GM12878 (cell line): Measurements from ENCODE around the gene ERN1. TPM values are rescaled to one million over a fixed set of nuclear protein-coding genes. Genes with fewer than 3 reads are reported as not detected.

ENCODE experiments used
- BHLHE40 ChIP-seq, 2 experiments: fragments of 450-650 bp in 1 of 2; IDR thresholded peaks; 2 replicates each; pipeline ENCODE4 v1.6.1; 2011 to 2017; ENCODE audit warnings: low read depth in 2 of 2, borderline replicate concordance in 1 of 2, improper control_type of control experiment in 1 of 2, low read length in 1 of 2, mild to moderate bottlenecking in 1 of 2
- CBX5 ChIP-seq: sonication (generic); IDR thresholded peaks from 2 replicates; pipeline ENCODE4 v1.6.1; 2016; ENCODE audit warnings: low read depth, moderate library complexity, mild to moderate bottlenecking, inconsistent platforms
- CEBPB ChIP-seq, 2 experiments: fragments of 150-350 bp in 1 of 2; IDR thresholded peaks; 2 replicates each; pipeline ENCODE4 v1.6.1; 2012 to 2014; ENCODE audit warnings: low read depth in 2 of 2, low read length in 2 of 2, borderline replicate concordance in 1 of 2, inconsistent platforms in 1 of 2
- EED ChIP-seq: sonication (generic); IDR thresholded peaks from 2 replicates; pipeline ENCODE4 v1.6.1; 2016; ENCODE audit warnings: antibody characterized with exemption, low read depth
- HDAC2 ChIP-seq: fragments of 200-600 bp; sonication (generic); IDR thresholded peaks from 2 replicates; pipeline ENCODE4 v1.6.1; 2017
- RCOR1 ChIP-seq: conservative IDR thresholded peaks from 2 replicates; pipeline ENCODE4 v1.6.1; 2012; ENCODE audit warnings: low read depth, low read length, improper control_type of control experiment
- RFX5 ChIP-seq: IDR thresholded peaks from 2 replicates; pipeline ENCODE4 v1.6.1; 2011; ENCODE audit warnings: low read depth, low read length, improper control_type of control experiment
- RUNX3 ChIP-seq: IDR thresholded peaks from 2 replicates; pipeline ENCODE4 v1.6.1; 2012; ENCODE audit warnings: low read length, inconsistent platforms
- SRF ChIP-seq, 2 experiments: IDR thresholded peaks; 2 replicates each; pipeline ENCODE4 v1.6.1; 2011; ENCODE audit warnings: low read depth in 2 of 2, low read length in 2 of 2, mild to moderate bottlenecking in 1 of 2, moderate library complexity in 1 of 2
- TARDBP ChIP-seq: IDR thresholded peaks from 2 replicates; pipeline ENCODE4 v1.6.1; 2016; ENCODE audit warnings: borderline replicate concordance
- TBL1XR1 ChIP-seq: IDR thresholded peaks from 2 replicates; pipeline ENCODE4 v1.6.1; 2012; ENCODE audit warnings: low read depth, low read length, improper control_type of control experiment
- YY1 ChIP-seq: IDR thresholded peaks from 2 replicates; pipeline ENCODE4 v1.6.1; 2011; ENCODE audit warnings: low read depth, mild to moderate bottlenecking, low read length
- ZSCAN29 ChIP-seq: fragments of 450-650 bp; IDR thresholded peaks from 2 replicates; pipeline ENCODE4 v1.6.1; 2017; ENCODE audit warnings: mild to moderate bottlenecking, moderate library complexity
- polyA plus RNA-seq, 11 experiments: library from polyadenylated mRNA; depleted of rRNA in 4 of 11; unstranded in 6 of 11; stranded (reverse) in 5 of 11; fragments of >200 nt; fragmentation: Nextera tagmentation in 4 of 11; fragmentation: Illumina TruSeq in 1 of 11; extraction: Ambion mirVana in 4 of 11; extraction: Trizol in 1 of 11; gene quantifications; 1 replicate in 1 of 11; 2 replicates in 10 of 11; pipeline versions ENCODE4 v1.2.1 to v1.2.3, GENCODE V29; 2011 to 2016; ENCODE audit warnings: inconsistent platforms in 2 of 11, missing spikeins in 2 of 11, low read depth in 1 of 11
- total RNA-seq, 4 experiments: library from RNA; depleted of rRNA in 3 of 4; stranded (reverse); fragments of >200 nt in 3 of 4; fragmentation: Illumina TruSeq in 1 of 4; extraction: Trizol in 1 of 4; gene quantifications; 2 replicates each; pipeline versions ENCODE4 v1.2.1 to v1.2.3, GENCODE V29; 2013 to 2021
- TF ChIP-seq, protein P1 (sequence below): fragments of 450-650 bp; conservative IDR thresholded peaks from 2 replicates; pipeline ENCODE4 v1.6.1; 2017; ENCODE audit warnings: mild to moderate bottlenecking, moderate library complexity
- TF ChIP-seq, protein P2 (sequence below): fragments of 150-350 bp; IDR thresholded peaks from 2 replicates; pipeline ENCODE4 v1.6.1; 2016; ENCODE audit warnings: low read depth, low read length
- TF ChIP-seq, protein P3 (sequence below): fragments of 450-650 bp; IDR thresholded peaks from 2 replicates; pipeline ENCODE4 v1.6.1; 2016; ENCODE audit warnings: mild to moderate bottlenecking
- TF ChIP-seq, protein P4 (sequence below): fragments of 450-650 bp; IDR thresholded peaks from 2 replicates; pipeline ENCODE4 v1.6.1; 2017; ENCODE audit warnings: mild to moderate bottlenecking, low read depth, inconsistent platforms; ENCODE audit not compliant: poor library complexity, severe bottlenecking
- TF ChIP-seq, protein P5 (sequence below): fragments of 450-650 bp; IDR thresholded peaks from 2 replicates; pipeline ENCODE4 v1.6.1; 2017; ENCODE audit warnings: low read depth, mild to moderate bottlenecking, moderate library complexity

ERN1 gene
- total and polyA plus RNA-seq, 10 of the 15 experiments (the other 5 are each of a cell fraction or from before 2014, with no cell fraction given), result 2.6 to 19.2 (median 7.6) TPM

DNA sequence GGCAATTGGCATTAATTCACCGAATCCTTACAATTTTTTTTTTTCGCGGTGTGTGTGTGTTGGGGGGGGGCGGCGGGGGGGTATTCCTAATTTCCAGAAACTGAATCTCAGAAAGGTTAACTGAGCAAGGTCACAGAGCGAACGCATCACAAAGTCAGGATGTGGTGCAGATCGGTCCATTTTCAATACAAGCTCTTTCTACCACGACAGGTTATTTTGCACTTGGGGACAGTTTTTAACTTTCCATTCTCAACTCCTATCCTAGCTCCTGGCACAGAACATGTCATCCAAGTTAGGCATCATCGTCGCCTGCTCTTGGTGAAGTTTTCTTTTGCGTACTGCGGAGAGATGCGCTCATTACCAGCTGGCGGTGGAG lies 15.4 kb upstream of the ERN1 start (continued):
- TF ChIP-seq, protein P1, sequence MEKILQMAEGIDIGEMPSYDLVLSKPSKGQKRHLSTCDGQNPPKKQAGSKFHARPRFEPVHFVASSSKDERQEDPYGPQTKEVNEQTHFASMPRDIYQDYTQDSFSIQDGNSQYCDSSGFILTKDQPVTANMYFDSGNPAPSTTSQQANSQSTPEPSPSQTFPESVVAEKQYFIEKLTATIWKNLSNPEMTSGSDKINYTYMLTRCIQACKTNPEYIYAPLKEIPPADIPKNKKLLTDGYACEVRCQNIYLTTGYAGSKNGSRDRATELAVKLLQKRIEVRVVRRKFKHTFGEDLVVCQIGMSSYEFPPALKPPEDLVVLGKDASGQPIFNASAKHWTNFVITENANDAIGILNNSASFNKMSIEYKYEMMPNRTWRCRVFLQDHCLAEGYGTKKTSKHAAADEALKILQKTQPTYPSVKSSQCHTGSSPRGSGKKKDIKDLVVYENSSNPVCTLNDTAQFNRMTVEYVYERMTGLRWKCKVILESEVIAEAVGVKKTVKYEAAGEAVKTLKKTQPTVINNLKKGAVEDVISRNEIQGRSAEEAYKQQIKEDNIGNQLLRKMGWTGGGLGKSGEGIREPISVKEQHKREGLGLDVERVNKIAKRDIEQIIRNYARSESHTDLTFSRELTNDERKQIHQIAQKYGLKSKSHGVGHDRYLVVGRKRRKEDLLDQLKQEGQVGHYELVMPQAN, result peak; percentile 39
- TF ChIP-seq TARDBP, result no peak
- TF ChIP-seq SRF (IDR thresholded peaks at IDR 0.05; ENCODE audit: low read depth in 2 of 2, low read length in 2 of 2), result 0 out of 4 replicates have a peak, but pooled peaks of 1 of the 2 experiments have one; percentile 6
- TF ChIP-seq BHLHE40 (IDR thresholded peaks at IDR 0.05; ENCODE audit: borderline replicate concordance in 1 of 2, low read depth in 2 of 2, low read length in 1 of 2), result no peak
- TF ChIP-seq EED, result peak; percentile 18; the same call in 1 of the 2 replicates
- TF ChIP-seq, protein P2, sequence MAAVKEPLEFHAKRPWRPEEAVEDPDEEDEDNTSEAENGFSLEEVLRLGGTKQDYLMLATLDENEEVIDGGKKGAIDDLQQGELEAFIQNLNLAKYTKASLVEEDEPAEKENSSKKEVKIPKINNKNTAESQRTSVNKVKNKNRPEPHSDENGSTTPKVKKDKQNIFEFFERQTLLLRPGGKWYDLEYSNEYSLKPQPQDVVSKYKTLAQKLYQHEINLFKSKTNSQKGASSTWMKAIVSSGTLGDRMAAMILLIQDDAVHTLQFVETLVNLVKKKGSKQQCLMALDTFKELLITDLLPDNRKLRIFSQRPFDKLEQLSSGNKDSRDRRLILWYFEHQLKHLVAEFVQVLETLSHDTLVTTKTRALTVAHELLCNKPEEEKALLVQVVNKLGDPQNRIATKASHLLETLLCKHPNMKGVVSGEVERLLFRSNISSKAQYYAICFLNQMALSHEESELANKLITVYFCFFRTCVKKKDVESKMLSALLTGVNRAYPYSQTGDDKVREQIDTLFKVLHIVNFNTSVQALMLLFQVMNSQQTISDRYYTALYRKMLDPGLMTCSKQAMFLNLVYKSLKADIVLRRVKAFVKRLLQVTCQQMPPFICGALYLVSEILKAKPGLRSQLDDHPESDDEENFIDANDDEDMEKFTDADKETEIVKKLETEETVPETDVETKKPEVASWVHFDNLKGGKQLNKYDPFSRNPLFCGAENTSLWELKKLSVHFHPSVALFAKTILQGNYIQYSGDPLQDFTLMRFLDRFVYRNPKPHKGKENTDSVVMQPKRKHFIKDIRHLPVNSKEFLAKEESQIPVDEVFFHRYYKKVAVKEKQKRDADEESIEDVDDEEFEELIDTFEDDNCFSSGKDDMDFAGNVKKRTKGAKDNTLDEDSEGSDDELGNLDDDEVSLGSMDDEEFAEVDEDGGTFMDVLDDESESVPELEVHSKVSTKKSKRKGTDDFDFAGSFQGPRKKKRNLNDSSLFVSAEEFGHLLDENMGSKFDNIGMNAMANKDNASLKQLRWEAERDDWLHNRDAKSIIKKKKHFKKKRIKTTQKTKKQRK, result no peak
- no peak for TF ChIP-seq CEBPB (IDR thresholded peaks at IDR 0.05; ENCODE audit: borderline replicate concordance in 1 of 2, low read depth in 2 of 2, low read length in 2 of 2)
- TF ChIP-seq TBL1XR1, result no peak
- no peak for TF ChIP-seq CBX5
- no peak for TF ChIP-seq ZSCAN29
- TF ChIP-seq YY1, result no peak
- TF ChIP-seq RUNX3, result peak; percentile 76; the same call in 1 of the 2 replicates
- TF ChIP-seq, protein P3, sequence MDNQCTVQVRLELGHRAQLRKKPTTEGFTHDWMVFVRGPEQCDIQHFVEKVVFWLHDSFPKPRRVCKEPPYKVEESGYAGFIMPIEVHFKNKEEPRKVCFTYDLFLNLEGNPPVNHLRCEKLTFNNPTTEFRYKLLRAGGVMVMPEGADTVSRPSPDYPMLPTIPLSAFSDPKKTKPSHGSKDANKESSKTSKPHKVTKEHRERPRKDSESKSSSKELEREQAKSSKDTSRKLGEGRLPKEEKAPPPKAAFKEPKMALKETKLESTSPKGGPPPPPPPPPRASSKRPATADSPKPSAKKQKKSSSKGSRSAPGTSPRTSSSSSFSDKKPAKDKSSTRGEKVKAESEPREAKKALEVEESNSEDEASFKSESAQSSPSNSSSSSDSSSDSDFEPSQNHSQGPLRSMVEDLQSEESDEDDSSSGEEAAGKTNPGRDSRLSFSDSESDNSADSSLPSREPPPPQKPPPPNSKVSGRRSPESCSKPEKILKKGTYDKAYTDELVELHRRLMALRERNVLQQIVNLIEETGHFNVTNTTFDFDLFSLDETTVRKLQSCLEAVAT, result no peak
- TF ChIP-seq RCOR1, result no peak
- TF ChIP-seq, protein P4, sequence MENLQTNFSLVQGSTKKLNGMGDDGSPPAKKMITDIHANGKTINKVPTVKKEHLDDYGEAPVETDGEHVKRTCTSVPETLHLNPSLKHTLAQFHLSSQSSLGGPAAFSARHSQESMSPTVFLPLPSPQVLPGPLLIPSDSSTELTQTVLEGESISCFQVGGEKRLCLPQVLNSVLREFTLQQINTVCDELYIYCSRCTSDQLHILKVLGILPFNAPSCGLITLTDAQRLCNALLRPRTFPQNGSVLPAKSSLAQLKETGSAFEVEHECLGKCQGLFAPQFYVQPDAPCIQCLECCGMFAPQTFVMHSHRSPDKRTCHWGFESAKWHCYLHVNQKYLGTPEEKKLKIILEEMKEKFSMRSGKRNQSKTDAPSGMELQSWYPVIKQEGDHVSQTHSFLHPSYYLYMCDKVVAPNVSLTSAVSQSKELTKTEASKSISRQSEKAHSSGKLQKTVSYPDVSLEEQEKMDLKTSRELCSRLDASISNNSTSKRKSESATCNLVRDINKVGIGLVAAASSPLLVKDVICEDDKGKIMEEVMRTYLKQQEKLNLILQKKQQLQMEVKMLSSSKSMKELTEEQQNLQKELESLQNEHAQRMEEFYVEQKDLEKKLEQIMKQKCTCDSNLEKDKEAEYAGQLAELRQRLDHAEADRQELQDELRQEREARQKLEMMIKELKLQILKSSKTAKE, result peak; percentile 80
- no peak for TF ChIP-seq HDAC2
- TF ChIP-seq RFX5, result no peak
- TF ChIP-seq, protein P5, sequence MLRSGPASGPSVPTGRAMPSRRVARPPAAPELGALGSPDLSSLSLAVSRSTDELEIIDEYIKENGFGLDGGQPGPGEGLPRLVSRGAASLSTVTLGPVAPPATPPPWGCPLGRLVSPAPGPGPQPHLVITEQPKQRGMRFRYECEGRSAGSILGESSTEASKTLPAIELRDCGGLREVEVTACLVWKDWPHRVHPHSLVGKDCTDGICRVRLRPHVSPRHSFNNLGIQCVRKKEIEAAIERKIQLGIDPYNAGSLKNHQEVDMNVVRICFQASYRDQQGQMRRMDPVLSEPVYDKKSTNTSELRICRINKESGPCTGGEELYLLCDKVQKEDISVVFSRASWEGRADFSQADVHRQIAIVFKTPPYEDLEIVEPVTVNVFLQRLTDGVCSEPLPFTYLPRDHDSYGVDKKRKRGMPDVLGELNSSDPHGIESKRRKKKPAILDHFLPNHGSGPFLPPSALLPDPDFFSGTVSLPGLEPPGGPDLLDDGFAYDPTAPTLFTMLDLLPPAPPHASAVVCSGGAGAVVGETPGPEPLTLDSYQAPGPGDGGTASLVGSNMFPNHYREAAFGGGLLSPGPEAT, result no peak; the same call in 1 of the 2 replicates
